Islet precursor cell (in vitro differentiated cells): Measurements from ENCODE around the gene NAT8.
A peak's percentile ranks its signal among the peaks of the same experiment; 100 is the strongest.
"Not testable (repeated sequence)": the region's sequence is repeated elsewhere in the genome, so short reads cannot be mapped to it uniquely, and the experiment has no call there.

Experiments used
- DNase-seq: peaks from one replicate; pipeline ENCODE4 v3.0.0-alpha.2; 2018

Gene NAT8

GRCh38 chr2:73630662-73631266 is 11.5 kb downstream of the NAT8 start:
- peak; percentile 52 for DNase-seq

- DNase-seq, result not testable (repeated sequence)
Measured at GRCh38 chr2:73628493-73628892, 13.7 kb downstream of the NAT8 start.

GRCh38 chr2:73626237-73626636 is 16.0 kb downstream of the NAT8 start:
- not testable (repeated sequence) for DNase-seq

GRCh38 chr2:73624625-73625024 is 17.6 kb downstream of the NAT8 start:
- not testable (repeated sequence) for DNase-seq

GRCh38 chr2:73624036-73624435 is 18.2 kb downstream of the NAT8 start:
- not testable (repeated sequence) for DNase-seq

- DNase-seq, result not testable (repeated sequence)
Measured at GRCh38 chr2:73619925-73620324, 22.3 kb downstream of the NAT8 start.

- no peak for DNase-seq
Measured at GRCh38 chr2:73614997-73615396, 27.2 kb downstream of the NAT8 start.

- no peak for DNase-seq
Measured at GRCh38 chr2:73614105-73614504, 28.1 kb downstream of the NAT8 start.

GRCh38 chr2:73611867-73612266 is 30.4 kb downstream of the NAT8 start:
- DNase-seq, result no peak

- no peak for DNase-seq
Measured at GRCh38 chr2:73611193-73611592, 31.0 kb downstream of the NAT8 start.

GRCh38 chr2:73610111-73610510 is 32.1 kb downstream of the NAT8 start:
- DNase-seq, result no peak

- DNase-seq, result not testable (repeated sequence)
Measured at GRCh38 chr2:73604589-73604988, 37.6 kb downstream of the NAT8 start.

GRCh38 chr2:73603099-73603588 is 39.1 kb downstream of the NAT8 start:
- not testable (repeated sequence) for DNase-seq

GRCh38 chr2:73601780-73602179 is 40.4 kb downstream of the NAT8 start:
- DNase-seq, result no peak

- DNase-seq, result no peak
Measured at GRCh38 chr2:73594251-73594650, 48.0 kb downstream of the NAT8 start.

- DNase-seq, result no peak
Measured at GRCh38 chr2:73593680-73594079, 48.5 kb downstream of the NAT8 start.
